GM12878 (cell line): Measurements from ENCODE around the gene KRT86. TPM values are rescaled to one million over a fixed set of nuclear protein-coding genes. Genes with fewer than 3 reads are reported as not detected.

Source experiments
- ATAC-seq: fragments of 200-7000 bp; cut with Tn5 transposase; 3 replicates; pipeline ENCODE4 v1.9.1; 2020; ENCODE audit warnings: mild to moderate bottlenecking, moderate library complexity
- BruUV-seq: library from RNA; stranded (reverse); fragments of 400-500 nt; replicated peaks from 2 replicates; lab custom pipeline; 2021; lab: Mats Ljungman, UMichigan
- CTCF ChIA-PET: fragments of 300-600 bp; sonication (Branson Sonifier 250); formaldehyde crosslinking; extraction: SDS; loops from one replicate; lab custom pipeline; 2021; ENCODE audit warnings: inconsistent platforms; lab: Yijun Ruan, JAX
- POLR2A ChIA-PET: fragments of 350-600 bp; formaldehyde crosslinking; extraction: SDS; loops from one replicate; lab custom pipeline; 2021; ENCODE audit warnings: inconsistent platforms; lab: Charles Lee
- RAD21 ChIA-PET: fragments of 300-600 bp; sonication (Branson Sonifier 250); formaldehyde crosslinking; loops from one replicate; lab custom pipeline; 2023; ENCODE audit warnings: antibody characterized with exemption; ENCODE audit not compliant: unreplicated experiment; lab: Charles Lee
- SMC1A ChIA-PET: fragments of 300-600 bp; sonication (Branson Sonifier 250); formaldehyde crosslinking; loops from one replicate; lab custom pipeline; 2023; ENCODE audit not compliant: unreplicated experiment, uncharacterized antibody; lab: Charles Lee
- DNase-seq: peaks from one replicate; pipeline ENCODE4 v3.0.0-alpha.2; 2011; ENCODE audit warnings: low read depth, low spot score
- FAIRE-seq: peaks from 3 replicates; lab custom pipeline; 2011; peaks lifted over from hg19 to GRCh38; lab: Jason Lieb, UNC
- H2AFZ ChIP-seq: 2 replicates; pipeline ENCODE4 v1.6.0; 2011; ENCODE audit warnings: low read depth, low read length, control low read depth; ENCODE audit not compliant: control insufficient read depth
- H3K27ac ChIP-seq: 2 replicates; pipeline ENCODE4 v1.5.1; 2011; ENCODE audit warnings: control low read depth; ENCODE audit not compliant: control insufficient read depth, insufficient read depth
- H3K27me3 ChIP-seq, 2 experiments: replicated peaks in 1 of 2; 2 replicates each; pipeline versions ENCODE4 v1.6.0 to v1.6.1; 2011; ENCODE audit warnings: low read length in 1 of 2; ENCODE audit not compliant: control insufficient read depth in 2 of 2, insufficient read depth in 2 of 2
- H3K36me3 ChIP-seq, 2 experiments: 2 replicates each; pipeline ENCODE4 v1.5.1; 2011; ENCODE audit warnings: low read length in 1 of 2; ENCODE audit not compliant: control insufficient read depth in 2 of 2, insufficient read depth in 2 of 2
- H3K4me1 ChIP-seq: 2 replicates; pipeline ENCODE4 v1.6.1; 2011; ENCODE audit warnings: mild to moderate bottlenecking, low read length, moderate library complexity, mixed read lengths; ENCODE audit not compliant: control insufficient read depth, insufficient read depth
- H3K4me2 ChIP-seq: 2 replicates; pipeline ENCODE4 v1.6.0; 2011; ENCODE audit warnings: control low read depth; ENCODE audit not compliant: control insufficient read depth, insufficient read depth
- H3K4me3 ChIP-seq: fragments of 200-600 bp; sonication (generic); 2 replicates; pipeline ENCODE4 v1.5.1; 2016
- H3K79me2 ChIP-seq: 2 replicates; pipeline ENCODE4 v1.6.0; 2011; ENCODE audit warnings: low read length; ENCODE audit not compliant: control insufficient read depth, insufficient read depth
- H3K9ac ChIP-seq: 2 replicates; pipeline ENCODE4 v1.8.0; 2011; ENCODE audit warnings: low read length, control low read depth, mixed read lengths; ENCODE audit not compliant: control insufficient read depth, insufficient read depth
- H3K9me3 ChIP-seq: replicated peaks from 3 replicates; pipeline ENCODE4 v1.5.1; 2011; ENCODE audit warnings: mild to moderate bottlenecking, low read length; ENCODE audit not compliant: control insufficient read depth, insufficient read depth
- H4K20me1 ChIP-seq: 2 replicates; pipeline ENCODE4 v1.6.0; 2011; ENCODE audit not compliant: control insufficient read depth, insufficient read depth
- EED ChIP-seq: sonication (generic); IDR thresholded peaks from 2 replicates; pipeline ENCODE4 v1.6.1; 2016; ENCODE audit warnings: antibody characterized with exemption, low read depth
- GATAD2B ChIP-seq: fragments of 450-650 bp; conservative IDR thresholded peaks from 2 replicates; pipeline ENCODE4 v1.6.1; 2017; ENCODE audit warnings: low read depth, mild to moderate bottlenecking, moderate library complexity
- HCFC1 ChIP-seq: fragments of 150-350 bp; IDR thresholded peaks from 2 replicates; pipeline ENCODE4 v1.6.1; 2014; ENCODE audit warnings: low read length
- HDAC2 ChIP-seq: fragments of 200-600 bp; sonication (generic); IDR thresholded peaks from 2 replicates; pipeline ENCODE4 v1.6.1; 2017
- IKZF1 ChIP-seq: fragments of 450-650 bp; conservative IDR thresholded peaks from 2 replicates; pipeline ENCODE4 v1.6.1; 2017; ENCODE audit warnings: antibody characterized with exemption, mild to moderate bottlenecking
- IKZF2 ChIP-seq, 2 experiments: fragments of 450-650 bp; IDR thresholded peaks; 2 replicates each; pipeline ENCODE4 v1.6.1; 2017; ENCODE audit warnings: mild to moderate bottlenecking in 2 of 2, moderate library complexity in 2 of 2
- MYC ChIP-seq: IDR thresholded peaks from 2 replicates; pipeline ENCODE4 v1.6.1; 2011; ENCODE audit warnings: mild to moderate bottlenecking, low read length, moderate library complexity, inconsistent platforms; ENCODE audit not compliant: insufficient read depth, insufficient replicate concordance, insufficient read length, severe bottlenecking
- NFIC ChIP-seq: IDR thresholded peaks from 2 replicates; pipeline ENCODE4 v1.6.1; 2012; ENCODE audit warnings: low read depth, mild to moderate bottlenecking, inconsistent platforms, low read length, moderate library complexity
- NFXL1 ChIP-seq: fragments of 450-650 bp; IDR thresholded peaks from 2 replicates; pipeline ENCODE4 v1.6.1; 2017; ENCODE audit warnings: antibody characterized with exemption, mild to moderate bottlenecking, borderline replicate concordance
- PAX5 ChIP-seq: IDR thresholded peaks from 2 replicates; pipeline ENCODE4 v1.6.1; 2011; ENCODE audit warnings: low read depth, low read length, borderline replicate concordance
- RUNX3 ChIP-seq: IDR thresholded peaks from 2 replicates; pipeline ENCODE4 v1.6.1; 2012; ENCODE audit warnings: low read length, inconsistent platforms
- SRF ChIP-seq, 2 experiments: IDR thresholded peaks; 2 replicates each; pipeline ENCODE4 v1.6.1; 2011; ENCODE audit warnings: low read depth in 2 of 2, low read length in 2 of 2, mild to moderate bottlenecking in 1 of 2, moderate library complexity in 1 of 2
- SUPT20H ChIP-seq: IDR thresholded peaks from 2 replicates; pipeline ENCODE4 v1.6.1; 2011; ENCODE audit warnings: low read depth, mild to moderate bottlenecking, low read length, moderate library complexity, borderline replicate concordance; ENCODE audit not compliant: control insufficient read depth
- TARDBP ChIP-seq: IDR thresholded peaks from 2 replicates; pipeline ENCODE4 v1.6.1; 2016; ENCODE audit warnings: borderline replicate concordance
- ZNF622 ChIP-seq: fragments of 450-650 bp; IDR thresholded peaks from 2 replicates; pipeline ENCODE4 v1.6.1; 2017; ENCODE audit warnings: mild to moderate bottlenecking, inconsistent platforms
- WGBS: methylation state at CpG from one replicate; pipeline ENCODE4 v1.1.6; 2016; ENCODE audit warnings: low lambda C conversion rate; ENCODE audit not compliant: insufficient replicate concordance, insufficient coverage; ENCODE audit errors: missing lambda C conversion rate; 5-methylcytosine and 5-hydroxymethylcytosine counted together
- in situ Hi-C: fragments of 300-500 bp; cut with MboI; formaldehyde crosslinking; loops from 9 replicates; pipeline ENCODE4 v1.14.3; 2018; ENCODE audit warnings: mixed read lengths
- intact Hi-C: fragments of 100-400 bp; cut with micrococcal nuclease; formaldehyde crosslinking; loops from one replicate; pipeline ENCODE4 v1.14.2; 2022; ENCODE audit not compliant: unreplicated experiment
- polyA plus RNA-seq, 11 experiments: library from polyadenylated mRNA; depleted of rRNA in 4 of 11; unstranded in 6 of 11; stranded (reverse) in 5 of 11; fragments of >200 nt; fragmentation: Nextera tagmentation in 4 of 11; fragmentation: Illumina TruSeq in 1 of 11; extraction: Ambion mirVana in 4 of 11; extraction: Trizol in 1 of 11; gene quantifications; 1 replicate in 1 of 11; 2 replicates in 10 of 11; pipeline versions ENCODE4 v1.2.1 to v1.2.3, GENCODE V29; 2011 to 2016; ENCODE audit warnings: inconsistent platforms in 2 of 11, missing spikeins in 2 of 11, low read depth in 1 of 11
- total RNA-seq, 4 experiments: library from RNA; depleted of rRNA in 3 of 4; stranded (reverse); fragments of >200 nt in 3 of 4; fragmentation: Illumina TruSeq in 1 of 4; extraction: Trizol in 1 of 4; gene quantifications; 2 replicates each; pipeline versions ENCODE4 v1.2.1 to v1.2.3, GENCODE V29; 2013 to 2021
- TF ChIP-seq, protein P1 (sequence below): fragments of 450-650 bp; IDR thresholded peaks from 2 replicates; pipeline ENCODE4 v1.6.1; 2018; ENCODE audit warnings: borderline replicate concordance, mild to moderate bottlenecking; ENCODE audit not compliant: partially characterized antibody
- TF ChIP-seq, protein P2 (sequence below): IDR thresholded peaks from 2 replicates; pipeline ENCODE4 v1.6.1; 2011; ENCODE audit warnings: borderline replicate concordance, low read depth, mild to moderate bottlenecking, moderate library complexity, mixed read lengths, low read length; ENCODE audit not compliant: insufficient read depth; ENCODE audit errors: extremely low read length
- TF ChIP-seq, protein P3 (sequence below): IDR thresholded peaks from 2 replicates; pipeline ENCODE4 v1.6.1; 2011; ENCODE audit warnings: borderline replicate concordance, low read depth, mild to moderate bottlenecking, moderate library complexity, low read length; ENCODE audit not compliant: insufficient read depth, poor library complexity, severe bottlenecking

The KRT86 gene
- total and polyA plus RNA-seq, 10 of the 15 experiments (the other 5 are each of a cell fraction or from before 2014, with no cell fraction given), result 0.11 to 0.54 (median 0.18) TPM; not detected in 4

DNA sequence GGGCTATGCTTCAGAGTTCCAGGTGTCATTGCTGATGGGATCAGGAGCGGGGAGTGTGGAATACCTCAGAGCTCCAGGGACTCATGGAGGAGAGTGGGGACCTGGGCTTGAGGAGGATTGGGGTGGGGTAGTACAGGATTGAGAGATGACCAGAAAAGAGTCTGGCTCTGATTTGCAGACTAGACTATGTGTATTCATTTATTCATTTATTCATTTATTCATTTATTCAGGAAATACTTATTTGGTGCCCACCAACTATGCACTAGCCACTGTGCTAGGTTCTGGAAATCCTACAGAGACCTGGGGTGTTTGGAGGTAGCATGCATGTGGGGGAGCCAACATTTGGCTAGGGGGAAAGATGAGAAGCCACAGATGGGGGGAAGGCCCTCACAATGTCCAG lies 47.6 kb downstream of the KRT86 start:
- no peak for FAIRE-seq
- POLR2A ChIA-PET, result no interaction called here
- no TSS peak for BruUV-seq
- no peak for DNase-seq
- TF ChIP-seq, protein P1, sequence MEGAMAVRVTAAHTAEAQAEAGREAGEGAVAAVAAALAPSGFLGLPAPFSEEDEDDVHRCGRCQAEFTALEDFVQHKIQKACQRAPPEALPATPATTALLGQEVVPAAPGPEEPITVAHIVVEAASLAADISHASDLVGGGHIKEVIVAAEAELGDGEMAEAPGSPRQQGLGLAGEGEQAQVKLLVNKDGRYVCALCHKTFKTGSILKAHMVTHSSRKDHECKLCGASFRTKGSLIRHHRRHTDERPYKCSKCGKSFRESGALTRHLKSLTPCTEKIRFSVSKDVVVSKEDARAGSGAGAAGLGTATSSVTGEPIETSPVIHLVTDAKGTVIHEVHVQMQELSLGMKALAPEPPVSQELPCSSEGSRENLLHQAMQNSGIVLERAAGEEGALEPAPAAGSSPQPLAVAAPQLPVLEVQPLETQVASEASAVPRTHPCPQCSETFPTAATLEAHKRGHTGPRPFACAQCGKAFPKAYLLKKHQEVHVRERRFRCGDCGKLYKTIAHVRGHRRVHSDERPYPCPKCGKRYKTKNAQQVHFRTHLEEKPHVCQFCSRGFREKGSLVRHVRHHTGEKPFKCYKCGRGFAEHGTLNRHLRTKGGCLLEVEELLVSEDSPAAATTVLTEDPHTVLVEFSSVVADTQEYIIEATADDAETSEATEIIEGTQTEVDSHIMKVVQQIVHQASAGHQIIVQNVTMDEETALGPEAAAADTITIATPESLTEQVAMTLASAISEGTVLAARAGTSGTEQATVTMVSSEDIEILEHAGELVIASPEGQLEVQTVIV, result no peak
- TF ChIP-seq, protein P2, sequence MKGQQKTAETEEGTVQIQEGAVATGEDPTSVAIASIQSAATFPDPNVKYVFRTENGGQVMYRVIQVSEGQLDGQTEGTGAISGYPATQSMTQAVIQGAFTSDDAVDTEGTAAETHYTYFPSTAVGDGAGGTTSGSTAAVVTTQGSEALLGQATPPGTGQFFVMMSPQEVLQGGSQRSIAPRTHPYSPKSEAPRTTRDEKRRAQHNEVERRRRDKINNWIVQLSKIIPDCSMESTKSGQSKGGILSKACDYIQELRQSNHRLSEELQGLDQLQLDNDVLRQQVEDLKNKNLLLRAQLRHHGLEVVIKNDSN, result no peak
- no peak for TF ChIP-seq ZNF622
- no peak for TF ChIP-seq RUNX3
- TF ChIP-seq HDAC2, result no peak
- no peak for TF ChIP-seq IKZF1
- TF ChIP-seq EED, result no peak
- TF ChIP-seq SUPT20H, result no peak
- TF ChIP-seq NFXL1, result no peak
- TF ChIP-seq IKZF2 (IDR thresholded peaks at IDR 0.05), result no peak
- no peak for TF ChIP-seq GATAD2B
- no peak for TF ChIP-seq PAX5
- TF ChIP-seq NFIC, result no peak
- no peak for TF ChIP-seq HCFC1
- TF ChIP-seq, protein P3, sequence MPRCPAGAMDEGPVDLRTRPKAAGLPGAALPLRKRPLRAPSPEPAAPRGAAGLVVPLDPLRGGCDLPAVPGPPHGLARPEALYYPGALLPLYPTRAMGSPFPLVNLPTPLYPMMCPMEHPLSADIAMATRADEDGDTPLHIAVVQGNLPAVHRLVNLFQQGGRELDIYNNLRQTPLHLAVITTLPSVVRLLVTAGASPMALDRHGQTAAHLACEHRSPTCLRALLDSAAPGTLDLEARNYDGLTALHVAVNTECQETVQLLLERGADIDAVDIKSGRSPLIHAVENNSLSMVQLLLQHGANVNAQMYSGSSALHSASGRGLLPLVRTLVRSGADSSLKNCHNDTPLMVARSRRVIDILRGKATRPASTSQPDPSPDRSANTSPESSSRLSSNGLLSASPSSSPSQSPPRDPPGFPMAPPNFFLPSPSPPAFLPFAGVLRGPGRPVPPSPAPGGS, result no peak
- no peak for TF ChIP-seq SRF (IDR thresholded peaks at IDR 0.05; ENCODE audit: low read depth in 2 of 2, low read length in 2 of 2)
- TF ChIP-seq TARDBP, result no peak
- TF ChIP-seq MYC, result no peak
- no peaks in the 10 kb centered on the region for H3K9me3 ChIP-seq
- CTCF ChIA-PET, result no interaction called here
- SMC1A ChIA-PET, result interaction anchor here (0.6 kb wide), 1 partner anchor 236 kb away, joined by 3 read pairs; no protein-coding TSS in a partner anchor
- H3K4me1 ChIP-seq, result no peaks in the 10 kb centered on the region; the same call in 1 of the 2 replicates
- in situ Hi-C loops (loop anchor here (10.0 kb wide), 1 partner anchor 167 kb away; no protein-coding TSS in a partner anchor), intact Hi-C loops (loop anchor here (10.0 kb wide), 1 partner anchor 107 kb away; no protein-coding TSS in a partner anchor)
- H3K4me3 ChIP-seq, result no peak overlapping the region
- H3K4me2 ChIP-seq, result no peak overlapping the region
- no peaks in the 10 kb centered on the region for H4K20me1 ChIP-seq
- ATAC-seq, result no peak
- H3K36me3 ChIP-seq, result no peaks in the 10 kb centered on the region
- H3K9ac ChIP-seq, result no peak overlapping the region
- no peaks in the 10 kb centered on the region for H3K79me2 ChIP-seq
- no peak overlapping the region for H3K27ac ChIP-seq
- peaks cover 3 to 8% of the 10 kb centered on the region in 2 experiments for H3K27me3 ChIP-seq
- no peak overlapping the region for H2AFZ ChIP-seq
- RAD21 ChIA-PET, result no interaction called here
- 84% methylated on average over 1 of the region's 1 CpG for WGBS
